Duodenal mucosa (tissue), 2 donors: ENCODE measurements around the gene PCDHGA6.

Source experiments
- H3K27ac ChIP-seq: one replicate; pipeline ENCODE4 v1.7.0; 2013; ENCODE audit warnings: low read depth, low read length
- H3K27me3 ChIP-seq, 2 donors: one replicate each; pipeline ENCODE4 v1.7.0; 2013; ENCODE audit warnings: low read length in 2 of 2, control low read depth in 1 of 2; ENCODE audit not compliant: insufficient read depth in 2 of 2, control insufficient read depth in 1 of 2
- H3K36me3 ChIP-seq, 2 donors: one replicate each; pipeline ENCODE4 v1.7.0; 2013; ENCODE audit warnings: low read length in 2 of 2, control low read depth in 1 of 2; ENCODE audit not compliant: insufficient read depth in 2 of 2, control insufficient read depth in 1 of 2
- H3K4me1 ChIP-seq, 2 donors: one replicate each; pipeline ENCODE4 v1.7.0; 2013; ENCODE audit warnings: low read length in 2 of 2, control low read depth in 1 of 2; ENCODE audit not compliant: insufficient read depth in 2 of 2, control insufficient read depth in 1 of 2
- H3K4me3 ChIP-seq, 2 donors: one replicate each; pipeline ENCODE4 v1.7.0; 2013; ENCODE audit warnings: low read length in 2 of 2, low read depth in 1 of 2
- H3K9ac ChIP-seq, 2 donors: one replicate each; pipeline ENCODE4 v1.7.0; 2013; ENCODE audit warnings: low read length in 2 of 2, low read depth in 1 of 2
- H3K9me3 ChIP-seq, 2 donors: one replicate each; pipeline ENCODE4 v1.7.0; 2013; ENCODE audit warnings: low read length in 2 of 2, control low read depth in 1 of 2; ENCODE audit not compliant: control insufficient read depth in 1 of 2

The PCDHGA6 gene

GRCh38 chr5:141422742-141423291, 49.1 kb downstream of the PCDHGA6 start:
- H3K9ac ChIP-seq: no peak overlapping the region
- peaks cover 3 to 4% of the 10 kb centered on the region in 2 donors for H3K36me3 ChIP-seq
- peaks cover 65 to 96% of the 10 kb centered on the region in 2 donors for H3K9me3 ChIP-seq
- H3K27me3 ChIP-seq: peaks cover 0 to 8% of the 10 kb centered on the region in 2 donors
- H3K4me1 ChIP-seq: no peaks in the 10 kb centered on the region
- H3K4me3 ChIP-seq: no peak overlapping the region
- H3K27ac ChIP-seq: no peak overlapping the region

- H3K4me3 ChIP-seq: no peak overlapping the region
Measured at GRCh38 chr5:141427783-141428426, 54.2 kb downstream of the PCDHGA6 start.

More at GRCh38 chr5:141427783-141428426, 54.2 kb downstream of the PCDHGA6 start:
- H3K9me3 ChIP-seq: peaks cover 56 to 73% of the 10 kb centered on the region in 2 donors
- no peaks in the 10 kb centered on the region for H3K36me3 ChIP-seq
- H3K27ac ChIP-seq: no peak overlapping the region
- no peaks in the 10 kb centered on the region for H3K4me1 ChIP-seq
- no peaks in the 10 kb centered on the region for H3K27me3 ChIP-seq
- no peak overlapping the region for H3K9ac ChIP-seq
